Measurements from ENCODE around the gene HAUS3.

The HAUS3 gene

DNA sequence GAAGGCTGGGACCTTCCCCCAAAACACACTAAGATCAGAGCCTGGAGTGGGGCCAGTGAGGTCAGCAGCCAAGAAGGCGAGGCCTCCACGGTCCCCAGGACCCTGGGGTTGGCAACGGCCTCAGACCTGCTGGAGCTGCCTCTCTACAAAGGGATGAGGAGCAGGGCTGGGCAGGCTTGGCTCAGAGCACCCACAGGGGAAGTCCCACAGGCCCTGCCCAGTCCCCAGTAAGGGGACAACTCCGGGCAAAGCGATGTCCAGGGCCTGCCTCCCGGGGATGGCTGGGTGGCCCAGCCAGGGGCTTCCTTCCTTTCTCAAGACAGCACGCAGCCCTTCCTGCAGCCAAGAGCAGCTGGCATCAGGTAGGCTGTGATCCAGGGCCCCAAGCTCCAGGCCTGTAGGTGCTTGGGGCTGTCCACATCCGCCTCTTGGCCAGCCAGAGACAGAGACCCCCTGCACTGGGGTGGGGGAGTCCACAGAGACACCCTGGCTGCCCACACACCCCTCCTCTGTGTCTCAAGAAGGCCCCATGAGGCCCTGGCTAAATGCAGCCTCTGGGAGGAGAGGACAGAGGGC is 14.3 kb upstream of the HAUS3 start:
- Histone ChIP-seq H3K23ac (ENCODE audit: low read depth, low read length, poor library complexity) (no peak overlapping the region), H2AK5ac (ENCODE audit: low read depth, low read length) (no peak overlapping the region), H3K27ac (replicated peaks; ENCODE audit: low read length) (no peak overlapping the region), H3K9ac (ENCODE audit: low read depth, low read length, poor library complexity) (no peak overlapping the region), H3K18ac (ENCODE audit: low read length) (no peak overlapping the region), H4K91ac (ENCODE audit: low read depth, low read length, poor library complexity) (no peak overlapping the region), H2BK120ac (ENCODE audit: low read depth, low read length) (no peak overlapping the region), H2BK15ac (ENCODE audit: low read length) (no peak overlapping the region), H2AFZ (ENCODE audit: low read length) (no peak overlapping the region), H2BK12ac (ENCODE audit: low read length) (no peak overlapping the region), H3K4me2 (ENCODE audit: insufficient read depth, low read length, poor library complexity, severe bottlenecking) (no peak overlapping the region), H4K8ac (ENCODE audit: low read depth, low read length) (no peak overlapping the region), H3K36me3 (replicated peaks in 1 of 2; ENCODE audit: control insufficient read depth in 2 of 2, insufficient read depth in 2 of 2, low read length in 2 of 2) (peaks cover 31 to 64% of the 10 kb centered on the region in 2 donors), H3K4me3 (ENCODE audit: low read length in 2 of 2) (no peak overlapping the region), H3K4me1 (ENCODE audit: control insufficient read depth in 2 of 2, insufficient read depth in 1 of 2, low read depth in 1 of 2, low read length in 2 of 2) (peaks cover 5 to 8% of the 10 kb centered on the region in 2 donors), H3K9me3 (replicated peaks in 1 of 2; ENCODE audit: control insufficient read depth in 2 of 2, insufficient read depth in 1 of 2, low read depth in 1 of 2, low read length in 2 of 2) (no peaks in the 10 kb centered on the region), H3K14ac (ENCODE audit: low read length) (no peak overlapping the region), H3K4ac (ENCODE audit: low read length) (no peak overlapping the region), H3K79me1 (ENCODE audit: low read depth, low read length) (peaks cover 40% of the 10 kb centered on the region), H2BK5ac (ENCODE audit: low read length) (peak overlapping the region; percentile 66), H3K27me3 (ENCODE audit: control insufficient read depth in 3 of 3, insufficient read depth in 3 of 3, low read depth in 1 of 3, low read length in 3 of 3) (no peaks in the 10 kb centered on the region)
- DNase-seq (ENCODE audit: low spot score): no peak
- no CpG with 5 or more reads among the region's 8 CpGs for WGBS, 2 donors (ENCODE audit: extremely low coverage in 2 of 2, insufficient read length in 2 of 2, insufficient replicate concordance in 1 of 2)

DNA sequence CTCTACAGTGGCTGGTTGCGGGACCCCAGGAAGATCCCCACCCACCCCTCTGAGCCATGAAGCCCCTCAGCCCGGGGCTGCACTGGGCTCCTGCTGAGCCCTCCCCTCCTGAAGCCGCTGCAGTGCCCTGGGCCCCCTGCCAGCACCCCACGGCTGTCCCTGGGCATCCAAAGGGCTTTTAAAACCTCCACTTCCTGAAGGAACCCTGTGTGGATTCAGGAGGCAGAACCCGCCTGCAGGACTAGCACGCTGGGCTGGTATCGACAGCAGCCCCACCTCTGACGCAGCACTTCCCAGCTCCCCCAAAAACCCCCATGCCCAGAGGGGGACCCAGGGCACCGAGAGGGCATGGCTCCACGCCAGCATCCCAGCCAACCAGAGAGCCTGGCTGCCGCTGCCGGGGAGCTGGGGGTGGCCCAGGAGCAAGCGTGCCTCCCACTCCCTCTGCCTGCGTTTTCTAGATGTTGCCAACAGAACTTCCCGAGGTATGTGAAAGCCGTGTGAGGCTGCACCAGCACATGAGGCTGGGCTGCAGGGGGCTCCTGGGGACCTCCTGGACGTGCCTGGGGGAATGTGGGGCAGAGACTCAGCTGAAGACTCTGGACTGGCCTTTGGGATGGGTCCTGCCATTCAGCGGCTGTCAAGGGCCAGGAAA is 13.7 kb upstream of the HAUS3 start:
- no peak overlapping the region for H2BK15ac ChIP-seq (ENCODE audit: low read length)

DNA sequence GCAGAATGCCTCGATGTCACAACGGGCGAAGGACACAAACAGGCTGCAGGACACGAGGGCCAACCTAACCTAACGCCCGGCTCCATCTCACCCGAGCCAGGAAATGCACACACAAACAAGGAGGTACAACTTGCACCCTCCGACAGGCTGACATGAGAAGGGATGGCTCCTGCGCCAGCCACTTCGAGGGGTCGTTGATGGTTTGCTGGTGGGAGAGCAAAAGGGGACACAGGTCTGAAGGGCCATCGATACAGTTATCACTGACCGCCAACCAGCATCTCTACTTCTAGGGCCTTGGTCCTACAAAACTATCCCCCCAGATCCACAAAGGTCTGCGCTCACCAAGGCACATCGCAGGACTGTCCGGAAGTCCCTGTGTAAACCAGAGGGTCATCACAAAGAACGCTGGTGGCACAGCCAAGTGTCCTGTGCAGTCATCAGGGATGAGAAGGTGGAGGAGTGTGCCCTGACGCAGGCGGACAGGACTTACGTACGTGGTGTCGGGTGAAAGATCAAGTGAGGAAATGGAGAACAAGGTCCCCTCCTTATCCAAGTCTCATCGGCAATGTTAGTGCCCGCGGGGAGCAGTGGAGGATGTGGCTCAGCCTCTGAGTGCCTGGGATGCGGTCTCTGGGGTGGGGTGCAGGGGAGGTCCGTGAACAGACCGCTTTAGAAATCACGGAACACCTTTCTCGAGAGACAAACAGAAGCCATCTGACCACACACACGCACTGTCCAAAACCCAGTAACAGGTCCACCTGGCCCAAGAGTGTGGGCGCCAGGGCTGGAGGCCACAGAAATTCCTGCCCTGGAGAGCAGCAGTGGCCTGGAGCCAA is 13.0 kb upstream of the HAUS3 start:
- no peak overlapping the region for H3K9ac ChIP-seq (ENCODE audit: low read depth, low read length, poor library complexity)
- no peak overlapping the region for H3K4me3 ChIP-seq (ENCODE audit: low read length in 2 of 2)
- no peak overlapping the region for H2BK12ac ChIP-seq (ENCODE audit: low read length)
- no peak overlapping the region for H2AK5ac ChIP-seq (ENCODE audit: low read depth, low read length)
- no peak for DNase-seq (ENCODE audit: low spot score)
- no peak overlapping the region for H4K8ac ChIP-seq (ENCODE audit: low read depth, low read length)
- H3K36me3 ChIP-seq (replicated peaks in 1 of 2; ENCODE audit: control insufficient read depth in 2 of 2, insufficient read depth in 2 of 2, low read length in 2 of 2): peaks cover 38 to 61% of the 10 kb centered on the region in 2 donors
- H2AFZ ChIP-seq (ENCODE audit: low read length): no peak overlapping the region
- no CpG with 5 or more reads among the region's 32 CpGs for WGBS, 2 donors (ENCODE audit: extremely low coverage in 2 of 2, insufficient read length in 2 of 2, insufficient replicate concordance in 1 of 2)
- no peaks in the 10 kb centered on the region for H3K9me3 ChIP-seq (replicated peaks in 1 of 2; ENCODE audit: control insufficient read depth in 2 of 2, insufficient read depth in 1 of 2, low read depth in 1 of 2, low read length in 2 of 2)
- H3K14ac ChIP-seq (ENCODE audit: low read length): no peak overlapping the region
- no peak overlapping the region for H2BK5ac ChIP-seq (ENCODE audit: low read length)
- peaks cover 26% of the 10 kb centered on the region for H3K79me1 ChIP-seq (ENCODE audit: low read depth, low read length)
- H2BK15ac ChIP-seq (ENCODE audit: low read length): no peak overlapping the region
- H3K4me1 ChIP-seq (ENCODE audit: control insufficient read depth in 2 of 2, insufficient read depth in 1 of 2, low read depth in 1 of 2, low read length in 2 of 2): no peaks in the 10 kb centered on the region
- no peaks in the 10 kb centered on the region for H3K27me3 ChIP-seq (ENCODE audit: control insufficient read depth in 3 of 3, insufficient read depth in 3 of 3, low read depth in 1 of 3, low read length in 3 of 3)
- no peak overlapping the region for H3K18ac ChIP-seq (ENCODE audit: low read length)
- no peak overlapping the region for H3K23ac ChIP-seq (ENCODE audit: low read depth, low read length, poor library complexity)
- no peak overlapping the region for H3K4ac ChIP-seq (ENCODE audit: low read length)
- no peak overlapping the region for H2BK120ac ChIP-seq (ENCODE audit: low read depth, low read length)
- no peak overlapping the region for H3K4me2 ChIP-seq (ENCODE audit: insufficient read depth, low read length, poor library complexity, severe bottlenecking)
- H3K27ac ChIP-seq (replicated peaks; ENCODE audit: low read length): no peak overlapping the region
- H4K91ac ChIP-seq (ENCODE audit: low read depth, low read length, poor library complexity): no peak overlapping the region

More for the DNA sequence above, 13.7 kb upstream of the HAUS3 start:
- no CpG with 5 or more reads among the region's 18 CpGs for WGBS, 2 donors (ENCODE audit: extremely low coverage in 2 of 2, insufficient read length in 2 of 2, insufficient replicate concordance in 1 of 2)
- no peak overlapping the region for H3K9ac ChIP-seq (ENCODE audit: low read depth, low read length, poor library complexity)
- H2BK120ac ChIP-seq (ENCODE audit: low read depth, low read length): no peak overlapping the region
- no peak overlapping the region for H2AK5ac ChIP-seq (ENCODE audit: low read depth, low read length)
- peaks cover 33% of the 10 kb centered on the region for H3K79me1 ChIP-seq (ENCODE audit: low read depth, low read length)
- H2BK12ac ChIP-seq (ENCODE audit: low read length): no peak overlapping the region
- H2BK5ac ChIP-seq (ENCODE audit: low read length): peak overlapping the region; percentile 66
- no peaks in the 10 kb centered on the region for H3K27me3 ChIP-seq (ENCODE audit: control insufficient read depth in 3 of 3, insufficient read depth in 3 of 3, low read depth in 1 of 3, low read length in 3 of 3)
- H4K8ac ChIP-seq (ENCODE audit: low read depth, low read length): no peak overlapping the region
- no peak overlapping the region for H3K27ac ChIP-seq (replicated peaks; ENCODE audit: low read length)
- H4K91ac ChIP-seq (ENCODE audit: low read depth, low read length, poor library complexity): no peak overlapping the region
- H3K18ac ChIP-seq (ENCODE audit: low read length): no peak overlapping the region
- H3K14ac ChIP-seq (ENCODE audit: low read length): no peak overlapping the region
- no peak overlapping the region for H3K4ac ChIP-seq (ENCODE audit: low read length)
- H2AFZ ChIP-seq (ENCODE audit: low read length): no peak overlapping the region
- no peak overlapping the region for H3K4me2 ChIP-seq (ENCODE audit: insufficient read depth, low read length, poor library complexity, severe bottlenecking)
- H3K4me1 ChIP-seq (ENCODE audit: control insufficient read depth in 2 of 2, insufficient read depth in 1 of 2, low read depth in 1 of 2, low read length in 2 of 2): peaks cover 3 to 7% of the 10 kb centered on the region in 2 donors
- no peak for DNase-seq (ENCODE audit: low spot score)
- no peaks in the 10 kb centered on the region for H3K9me3 ChIP-seq (replicated peaks in 1 of 2; ENCODE audit: control insufficient read depth in 2 of 2, insufficient read depth in 1 of 2, low read depth in 1 of 2, low read length in 2 of 2)
- H3K4me3 ChIP-seq (ENCODE audit: low read length in 2 of 2): no peak overlapping the region
- peaks cover 36 to 67% of the 10 kb centered on the region in 2 donors for H3K36me3 ChIP-seq (replicated peaks in 1 of 2; ENCODE audit: control insufficient read depth in 2 of 2, insufficient read depth in 2 of 2, low read length in 2 of 2)
- peak overlapping the region; percentile 65 for H3K23ac ChIP-seq (ENCODE audit: low read depth, low read length, poor library complexity)

All from neuronal stem cell (in vitro differentiated cells).